Measurements from ENCODE around the gene S1PR5. TPM values are rescaled to one million over a fixed set of nuclear protein-coding genes. Genes with fewer than 3 reads are reported as not detected.
A peak's percentile ranks its signal among the peaks of the same experiment; 100 is the strongest.

The S1PR5 gene
- total RNA-seq, 1 donor from 2014 or later, result not detected

GRCh38 chr19:10565028-10565566 lies 47.9 kb upstream of the S1PR5 start:
- no peak overlapping the region for H3K27ac Mint-ChIP-seq (ENCODE audit: unreplicated experiment)
- H3K27me3 Mint-ChIP-seq (ENCODE audit: unreplicated experiment), result peaks cover 9% of the 10 kb centered on the region
- H3K9me3 Mint-ChIP-seq (ENCODE audit: unreplicated experiment), result no peaks in the 10 kb centered on the region
- DNase-seq (ENCODE audit: low spot score), result peak; percentile 34
- H3K36me3 Mint-ChIP-seq (ENCODE audit: low read depth, unreplicated experiment), result peaks cover 29% of the 10 kb centered on the region
- peaks cover 34% of the 10 kb centered on the region for H3K4me1 Mint-ChIP-seq (ENCODE audit: unreplicated experiment)
- TF ChIP-seq CTCF (IDR thresholded peaks at IDR 0.05; ENCODE audit: unreplicated experiment), result no peak
- H3K4me3 Mint-ChIP-seq (ENCODE audit: unreplicated experiment), result peak overlapping the region; percentile 95

GRCh38 chr19:10562609-10563008 lies 45.4 kb upstream of the S1PR5 start:
- Mint-ChIP-seq H3K4me3 (ENCODE audit: unreplicated experiment) (no peak overlapping the region), H3K27ac (ENCODE audit: unreplicated experiment) (no peak overlapping the region), H3K9me3 (ENCODE audit: unreplicated experiment) (no peaks in the 10 kb centered on the region), H3K4me1 (ENCODE audit: unreplicated experiment) (peaks cover 24% of the 10 kb centered on the region), H3K36me3 (ENCODE audit: low read depth, unreplicated experiment) (peaks cover 32% of the 10 kb centered on the region), H3K27me3 (ENCODE audit: unreplicated experiment) (peaks cover 9% of the 10 kb centered on the region)
- no peak for DNase-seq (ENCODE audit: low spot score)
- no peak for TF ChIP-seq CTCF (IDR thresholded peaks at IDR 0.05; ENCODE audit: unreplicated experiment)

- Mint-ChIP-seq H3K27ac (ENCODE audit: unreplicated experiment) (no peak overlapping the region), H3K36me3 (ENCODE audit: low read depth, unreplicated experiment) (peaks cover 23% of the 10 kb centered on the region), H3K9me3 (ENCODE audit: unreplicated experiment) (no peaks in the 10 kb centered on the region), H3K27me3 (ENCODE audit: unreplicated experiment) (peaks cover 5% of the 10 kb centered on the region), H3K4me3 (ENCODE audit: unreplicated experiment) (no peak overlapping the region), H3K4me1 (ENCODE audit: unreplicated experiment) (peaks cover 8% of the 10 kb centered on the region)
- DNase-seq (ENCODE audit: low spot score), result no peak
- no peak for TF ChIP-seq CTCF (IDR thresholded peaks at IDR 0.05; ENCODE audit: unreplicated experiment)
Measured at GRCh38 chr19:10560154-10560553, 42.9 kb upstream of the S1PR5 start.

- no peak for DNase-seq (ENCODE audit: low spot score)
- H3K36me3 Mint-ChIP-seq (ENCODE audit: low read depth, unreplicated experiment), result peaks cover 23% of the 10 kb centered on the region
- no peaks in the 10 kb centered on the region for H3K4me1 Mint-ChIP-seq (ENCODE audit: unreplicated experiment)
- peak overlapping the region; percentile 29 for H3K4me3 Mint-ChIP-seq (ENCODE audit: unreplicated experiment)
- H3K27ac Mint-ChIP-seq (ENCODE audit: unreplicated experiment), result no peak overlapping the region
- peaks cover 2% of the 10 kb centered on the region for H3K27me3 Mint-ChIP-seq (ENCODE audit: unreplicated experiment)
- TF ChIP-seq CTCF (IDR thresholded peaks at IDR 0.05; ENCODE audit: unreplicated experiment), result no peak
- H3K9me3 Mint-ChIP-seq (ENCODE audit: unreplicated experiment), result no peaks in the 10 kb centered on the region
Measured at GRCh38 chr19:10557603-10558197, 40.5 kb upstream of the S1PR5 start.

GRCh38 chr19:10555610-10555973 lies 38.3 kb upstream of the S1PR5 start:
- H3K27me3 Mint-ChIP-seq (ENCODE audit: unreplicated experiment), result peaks cover 2% of the 10 kb centered on the region

More at GRCh38 chr19:10555610-10555973, 38.3 kb upstream of the S1PR5 start:
- H3K36me3 Mint-ChIP-seq (ENCODE audit: low read depth, unreplicated experiment), result peaks cover 19% of the 10 kb centered on the region
- DNase-seq (ENCODE audit: low spot score), result no peak
- no peaks in the 10 kb centered on the region for H3K9me3 Mint-ChIP-seq (ENCODE audit: unreplicated experiment)
- no peak for TF ChIP-seq CTCF (IDR thresholded peaks at IDR 0.05; ENCODE audit: unreplicated experiment)
- H3K4me1 Mint-ChIP-seq (ENCODE audit: unreplicated experiment), result no peaks in the 10 kb centered on the region
- H3K27ac Mint-ChIP-seq (ENCODE audit: unreplicated experiment), result no peak overlapping the region
- H3K4me3 Mint-ChIP-seq (ENCODE audit: unreplicated experiment), result no peak overlapping the region

All from endothelial cell (in vitro differentiated cells).